K562 (cell line): Measurements from ENCODE around the gene SOWAHD. TPM values are rescaled to one million over a fixed set of nuclear protein-coding genes. Genes with fewer than 3 reads are reported as not detected.
A peak's percentile ranks its signal among the peaks of the same experiment; 100 is the strongest.

Experiments used
- CEBPG ChIP-seq, 3 experiments: fragments of 200-800 bp in 1 of 3; sonication (Bioruptor generic) in 1 of 3; sonication (generic) in 1 of 3; formaldehyde crosslinking in 1 of 3; IDR thresholded peaks in 2 of 3; conservative IDR thresholded peaks in 1 of 3; 2 replicates each; pipeline versions ENCODE4 v1.6.1 to v1.8.0; 2016 to 2022; ENCODE audit warnings: missing compliant biosample characterization in 2 of 3, missing genetic modification characterization in 2 of 3, mild to moderate bottlenecking in 1 of 3, missing genetic modification reagents in 1 of 3
- polyA plus RNA-seq, 8 experiments: library from polyadenylated mRNA; depleted of rRNA in 4 of 8; stranded (reverse) in 5 of 8; unstranded in 3 of 8; fragments of >200 nt; fragmentation: Nextera tagmentation in 2 of 8; fragmentation: Illumina TruSeq in 1 of 8; extraction: Ambion mirVana in 2 of 8; extraction: Trizol in 1 of 8; gene quantifications; 2 replicates each; pipeline versions ENCODE4 v1.2.1 to v1.2.3, GENCODE V29; 2011 to 2014; ENCODE audit warnings: inconsistent platforms in 1 of 8, missing spikeins in 1 of 8
- total RNA-seq, 7 experiments: library from RNA; depleted of rRNA in 6 of 7; stranded (reverse); fragments of >200 nt in 6 of 7; fragmentation: Illumina TruSeq in 2 of 7; extraction: Trizol in 2 of 7; gene quantifications; 2 replicates each; pipeline versions ENCODE4 v1.2.1 to v1.2.3, GENCODE V29; 2011 to 2021; ENCODE audit warnings: low replicate concordance in 1 of 7
- TF ChIP-seq, protein P1 (sequence below), 2 experiments: fragments of 450-650 bp; formaldehyde crosslinking in 1 of 2; IDR thresholded peaks; 2 replicates each; pipeline versions ENCODE4 v1.4.0 to v1.6.1; 2014 to 2020; ENCODE audit warnings: mild to moderate bottlenecking in 2 of 2, borderline replicate concordance in 1 of 2, low read depth in 1 of 2
- TF ChIP-seq, protein P2 (sequence below): fragments of 450-650 bp; IDR thresholded peaks from 2 replicates; pipeline ENCODE4 v1.6.1; 2016; ENCODE audit warnings: low read depth, mild to moderate bottlenecking, moderate library complexity
- TF ChIP-seq, protein P3 (sequence below): fragments of 200-600 bp; sonication (generic); IDR thresholded peaks from one replicate; pipeline ENCODE4 v1.6.1; 2012; ENCODE audit warnings: mild to moderate bottlenecking, low read depth, low read length, inconsistent platforms

The SOWAHD gene
- total and polyA plus RNA-seq, 9 of the 15 experiments (the other 6 are each of a cell fraction or from before 2014, with no cell fraction given), result 0.13 to 0.29 TPM; not detected in 7

DNA sequence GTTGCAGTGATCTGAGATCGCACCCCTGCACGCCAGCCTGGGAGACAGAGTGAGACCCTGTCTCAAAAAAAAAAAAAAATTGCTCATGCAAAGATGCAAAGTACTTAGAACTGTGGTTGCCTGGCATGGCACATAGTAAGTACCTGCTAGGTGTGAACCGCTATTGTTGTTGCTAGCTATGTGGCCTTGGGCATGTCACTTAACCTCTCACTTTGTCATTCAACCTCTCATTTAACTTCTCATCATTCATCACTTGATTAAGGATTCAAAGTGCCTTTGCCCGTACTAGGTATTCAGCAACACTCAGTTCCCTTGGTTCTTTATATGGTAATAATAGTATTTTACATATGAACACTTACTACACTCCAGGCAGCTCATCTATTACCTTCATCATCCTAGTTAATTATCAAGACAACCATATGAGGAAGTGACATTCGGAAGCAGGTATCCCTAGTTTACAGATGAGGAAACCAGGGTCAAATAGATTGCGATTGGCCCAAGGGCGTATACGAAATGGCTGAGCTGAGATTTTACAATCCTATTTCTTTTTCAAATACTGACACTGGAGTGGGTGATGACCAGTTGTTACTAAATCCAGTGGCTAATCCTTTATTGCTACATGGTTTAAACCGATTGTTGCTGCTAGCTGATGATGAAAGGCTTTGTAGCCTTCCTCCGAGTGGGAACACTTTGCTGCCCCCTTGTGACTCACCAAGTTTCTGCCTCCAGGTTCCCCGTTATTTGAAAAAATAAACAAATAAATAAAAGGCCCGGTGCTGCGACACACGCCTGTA, 28.8 kb upstream of the SOWAHD start (continued):
- TF ChIP-seq, protein P1, sequence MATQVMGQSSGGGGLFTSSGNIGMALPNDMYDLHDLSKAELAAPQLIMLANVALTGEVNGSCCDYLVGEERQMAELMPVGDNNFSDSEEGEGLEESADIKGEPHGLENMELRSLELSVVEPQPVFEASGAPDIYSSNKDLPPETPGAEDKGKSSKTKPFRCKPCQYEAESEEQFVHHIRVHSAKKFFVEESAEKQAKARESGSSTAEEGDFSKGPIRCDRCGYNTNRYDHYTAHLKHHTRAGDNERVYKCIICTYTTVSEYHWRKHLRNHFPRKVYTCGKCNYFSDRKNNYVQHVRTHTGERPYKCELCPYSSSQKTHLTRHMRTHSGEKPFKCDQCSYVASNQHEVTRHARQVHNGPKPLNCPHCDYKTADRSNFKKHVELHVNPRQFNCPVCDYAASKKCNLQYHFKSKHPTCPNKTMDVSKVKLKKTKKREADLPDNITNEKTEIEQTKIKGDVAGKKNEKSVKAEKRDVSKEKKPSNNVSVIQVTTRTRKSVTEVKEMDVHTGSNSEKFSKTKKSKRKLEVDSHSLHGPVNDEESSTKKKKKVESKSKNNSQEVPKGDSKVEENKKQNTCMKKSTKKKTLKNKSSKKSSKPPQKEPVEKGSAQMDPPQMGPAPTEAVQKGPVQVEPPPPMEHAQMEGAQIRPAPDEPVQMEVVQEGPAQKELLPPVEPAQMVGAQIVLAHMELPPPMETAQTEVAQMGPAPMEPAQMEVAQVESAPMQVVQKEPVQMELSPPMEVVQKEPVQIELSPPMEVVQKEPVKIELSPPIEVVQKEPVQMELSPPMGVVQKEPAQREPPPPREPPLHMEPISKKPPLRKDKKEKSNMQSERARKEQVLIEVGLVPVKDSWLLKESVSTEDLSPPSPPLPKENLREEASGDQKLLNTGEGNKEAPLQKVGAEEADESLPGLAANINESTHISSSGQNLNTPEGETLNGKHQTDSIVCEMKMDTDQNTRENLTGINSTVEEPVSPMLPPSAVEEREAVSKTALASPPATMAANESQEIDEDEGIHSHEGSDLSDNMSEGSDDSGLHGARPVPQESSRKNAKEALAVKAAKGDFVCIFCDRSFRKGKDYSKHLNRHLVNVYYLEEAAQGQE (IDR thresholded peaks at IDR 0.05; ENCODE audit: borderline replicate concordance), result peak; percentile 74
- TF ChIP-seq, protein P1 (CRISPR knock-in tag; IDR thresholded peaks at IDR 0.05; ENCODE audit: low read depth), result no peak
- TF ChIP-seq, protein P2, sequence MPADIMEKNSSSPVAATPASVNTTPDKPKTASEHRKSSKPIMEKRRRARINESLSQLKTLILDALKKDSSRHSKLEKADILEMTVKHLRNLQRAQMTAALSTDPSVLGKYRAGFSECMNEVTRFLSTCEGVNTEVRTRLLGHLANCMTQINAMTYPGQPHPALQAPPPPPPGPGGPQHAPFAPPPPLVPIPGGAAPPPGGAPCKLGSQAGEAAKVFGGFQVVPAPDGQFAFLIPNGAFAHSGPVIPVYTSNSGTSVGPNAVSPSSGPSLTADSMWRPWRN, result no peak
- TF ChIP-seq CEBPG (CRISPR knock-in tag; IDR thresholded peaks at IDR 0.05) (peak; percentile 61; the same call in 1 of the 2 replicates), CEBPG (tag; conservative IDR thresholded peaks at IDR 0.05 in 1 of 2, IDR thresholded peaks at IDR 0.05 in 1 of 2) (peak; percentile 69 to 71)
- TF ChIP-seq, protein P3, sequence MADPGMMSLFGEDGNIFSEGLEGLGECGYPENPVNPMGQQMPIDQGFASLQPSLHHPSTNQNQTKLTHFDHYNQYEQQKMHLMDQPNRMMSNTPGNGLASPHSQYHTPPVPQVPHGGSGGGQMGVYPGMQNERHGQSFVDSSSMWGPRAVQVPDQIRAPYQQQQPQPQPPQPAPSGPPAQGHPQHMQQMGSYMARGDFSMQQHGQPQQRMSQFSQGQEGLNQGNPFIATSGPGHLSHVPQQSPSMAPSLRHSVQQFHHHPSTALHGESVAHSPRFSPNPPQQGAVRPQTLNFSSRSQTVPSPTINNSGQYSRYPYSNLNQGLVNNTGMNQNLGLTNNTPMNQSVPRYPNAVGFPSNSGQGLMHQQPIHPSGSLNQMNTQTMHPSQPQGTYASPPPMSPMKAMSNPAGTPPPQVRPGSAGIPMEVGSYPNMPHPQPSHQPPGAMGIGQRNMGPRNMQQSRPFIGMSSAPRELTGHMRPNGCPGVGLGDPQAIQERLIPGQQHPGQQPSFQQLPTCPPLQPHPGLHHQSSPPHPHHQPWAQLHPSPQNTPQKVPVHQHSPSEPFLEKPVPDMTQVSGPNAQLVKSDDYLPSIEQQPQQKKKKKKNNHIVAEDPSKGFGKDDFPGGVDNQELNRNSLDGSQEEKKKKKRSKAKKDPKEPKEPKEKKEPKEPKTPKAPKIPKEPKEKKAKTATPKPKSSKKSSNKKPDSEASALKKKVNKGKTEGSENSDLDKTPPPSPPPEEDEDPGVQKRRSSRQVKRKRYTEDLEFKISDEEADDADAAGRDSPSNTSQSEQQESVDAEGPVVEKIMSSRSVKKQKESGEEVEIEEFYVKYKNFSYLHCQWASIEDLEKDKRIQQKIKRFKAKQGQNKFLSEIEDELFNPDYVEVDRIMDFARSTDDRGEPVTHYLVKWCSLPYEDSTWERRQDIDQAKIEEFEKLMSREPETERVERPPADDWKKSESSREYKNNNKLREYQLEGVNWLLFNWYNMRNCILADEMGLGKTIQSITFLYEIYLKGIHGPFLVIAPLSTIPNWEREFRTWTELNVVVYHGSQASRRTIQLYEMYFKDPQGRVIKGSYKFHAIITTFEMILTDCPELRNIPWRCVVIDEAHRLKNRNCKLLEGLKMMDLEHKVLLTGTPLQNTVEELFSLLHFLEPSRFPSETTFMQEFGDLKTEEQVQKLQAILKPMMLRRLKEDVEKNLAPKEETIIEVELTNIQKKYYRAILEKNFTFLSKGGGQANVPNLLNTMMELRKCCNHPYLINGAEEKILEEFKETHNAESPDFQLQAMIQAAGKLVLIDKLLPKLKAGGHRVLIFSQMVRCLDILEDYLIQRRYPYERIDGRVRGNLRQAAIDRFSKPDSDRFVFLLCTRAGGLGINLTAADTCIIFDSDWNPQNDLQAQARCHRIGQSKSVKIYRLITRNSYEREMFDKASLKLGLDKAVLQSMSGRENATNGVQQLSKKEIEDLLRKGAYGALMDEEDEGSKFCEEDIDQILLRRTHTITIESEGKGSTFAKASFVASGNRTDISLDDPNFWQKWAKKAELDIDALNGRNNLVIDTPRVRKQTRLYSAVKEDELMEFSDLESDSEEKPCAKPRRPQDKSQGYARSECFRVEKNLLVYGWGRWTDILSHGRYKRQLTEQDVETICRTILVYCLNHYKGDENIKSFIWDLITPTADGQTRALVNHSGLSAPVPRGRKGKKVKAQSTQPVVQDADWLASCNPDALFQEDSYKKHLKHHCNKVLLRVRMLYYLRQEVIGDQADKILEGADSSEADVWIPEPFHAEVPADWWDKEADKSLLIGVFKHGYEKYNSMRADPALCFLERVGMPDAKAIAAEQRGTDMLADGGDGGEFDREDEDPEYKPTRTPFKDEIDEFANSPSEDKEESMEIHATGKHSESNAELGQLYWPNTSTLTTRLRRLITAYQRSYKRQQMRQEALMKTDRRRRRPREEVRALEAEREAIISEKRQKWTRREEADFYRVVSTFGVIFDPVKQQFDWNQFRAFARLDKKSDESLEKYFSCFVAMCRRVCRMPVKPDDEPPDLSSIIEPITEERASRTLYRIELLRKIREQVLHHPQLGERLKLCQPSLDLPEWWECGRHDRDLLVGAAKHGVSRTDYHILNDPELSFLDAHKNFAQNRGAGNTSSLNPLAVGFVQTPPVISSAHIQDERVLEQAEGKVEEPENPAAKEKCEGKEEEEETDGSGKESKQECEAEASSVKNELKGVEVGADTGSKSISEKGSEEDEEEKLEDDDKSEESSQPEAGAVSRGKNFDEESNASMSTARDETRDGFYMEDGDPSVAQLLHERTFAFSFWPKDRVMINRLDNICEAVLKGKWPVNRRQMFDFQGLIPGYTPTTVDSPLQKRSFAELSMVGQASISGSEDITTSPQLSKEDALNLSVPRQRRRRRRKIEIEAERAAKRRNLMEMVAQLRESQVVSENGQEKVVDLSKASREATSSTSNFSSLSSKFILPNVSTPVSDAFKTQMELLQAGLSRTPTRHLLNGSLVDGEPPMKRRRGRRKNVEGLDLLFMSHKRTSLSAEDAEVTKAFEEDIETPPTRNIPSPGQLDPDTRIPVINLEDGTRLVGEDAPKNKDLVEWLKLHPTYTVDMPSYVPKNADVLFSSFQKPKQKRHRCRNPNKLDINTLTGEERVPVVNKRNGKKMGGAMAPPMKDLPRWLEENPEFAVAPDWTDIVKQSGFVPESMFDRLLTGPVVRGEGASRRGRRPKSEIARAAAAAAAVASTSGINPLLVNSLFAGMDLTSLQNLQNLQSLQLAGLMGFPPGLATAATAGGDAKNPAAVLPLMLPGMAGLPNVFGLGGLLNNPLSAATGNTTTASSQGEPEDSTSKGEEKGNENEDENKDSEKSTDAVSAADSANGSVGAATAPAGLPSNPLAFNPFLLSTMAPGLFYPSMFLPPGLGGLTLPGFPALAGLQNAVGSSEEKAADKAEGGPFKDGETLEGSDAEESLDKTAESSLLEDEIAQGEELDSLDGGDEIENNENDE, result no peak
